Measurements from ENCODE around the gene METTL17. TPM values are rescaled to one million over a fixed set of nuclear protein-coding genes. Genes with fewer than 3 reads are reported as not detected.
"Not testable (repeated sequence)": the region's sequence is repeated elsewhere in the genome, so short reads cannot be mapped to it uniquely, and the experiment has no call there.

METTL17 gene
- total and polyA plus RNA-seq, 2 of the 13 experiments (the other 11 are each of a cell fraction or from before 2014, with no cell fraction given), result 122 to 199 TPM

DNA sequence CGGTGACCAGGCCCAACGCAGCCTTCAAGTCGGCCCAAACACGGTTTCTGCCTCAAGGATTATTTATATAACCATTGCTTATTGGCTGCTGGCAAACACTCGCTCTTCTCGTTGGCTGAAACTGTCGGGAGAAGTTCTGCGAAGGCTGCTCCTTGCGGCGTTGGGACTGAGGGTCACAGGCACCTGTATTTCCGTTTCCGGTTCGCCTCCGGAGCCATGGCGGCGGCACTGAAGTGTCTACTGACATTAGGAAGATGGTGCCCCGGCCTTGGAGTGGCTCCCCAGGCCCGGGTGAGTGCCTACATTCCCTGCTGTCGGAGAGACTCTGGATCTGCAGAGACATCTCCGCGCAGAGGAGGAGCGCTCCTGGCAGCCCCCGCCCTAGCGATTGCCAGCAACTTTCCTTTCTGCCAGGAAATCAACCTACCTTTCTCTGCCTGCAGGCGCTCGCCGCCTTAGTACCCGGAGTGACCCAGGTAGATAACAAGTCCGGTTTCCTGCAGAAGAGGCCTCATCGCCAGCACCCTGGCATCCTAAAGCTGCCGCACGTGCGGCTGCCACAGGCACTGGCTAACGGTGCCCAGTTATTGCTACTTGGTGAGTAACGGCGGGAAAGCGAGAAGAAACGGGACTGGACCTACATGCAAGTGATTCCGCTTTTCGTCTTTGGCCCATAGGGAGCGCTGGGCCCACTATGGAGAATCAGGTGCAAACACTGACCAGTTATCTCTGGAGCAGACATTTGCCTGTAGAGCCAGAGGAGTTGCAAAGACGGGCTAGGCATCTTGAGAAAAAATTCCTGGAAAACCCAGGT lies at the start of gene METTL17 (continued):
- TF ChIP-seq ZNF34 (CRISPR knock-in tag; IDR thresholded peaks at IDR 0.05; ENCODE audit: borderline replicate concordance) (no peak), SIX4 (CRISPR knock-in tag; IDR thresholded peaks at IDR 0.05) (no peak), USF2 (IDR thresholded peaks at IDR 0.05; ENCODE audit: low read depth, low read length) (no peak), USF2 (CRISPR knock-in tag; IDR thresholded peaks at IDR 0.05; ENCODE audit: borderline replicate concordance) (no peak), TFE3 (CRISPR knock-in tag; IDR thresholded peaks at IDR 0.05) (peak; percentile 14; the same call in 1 of the 2 replicates)

DNA sequence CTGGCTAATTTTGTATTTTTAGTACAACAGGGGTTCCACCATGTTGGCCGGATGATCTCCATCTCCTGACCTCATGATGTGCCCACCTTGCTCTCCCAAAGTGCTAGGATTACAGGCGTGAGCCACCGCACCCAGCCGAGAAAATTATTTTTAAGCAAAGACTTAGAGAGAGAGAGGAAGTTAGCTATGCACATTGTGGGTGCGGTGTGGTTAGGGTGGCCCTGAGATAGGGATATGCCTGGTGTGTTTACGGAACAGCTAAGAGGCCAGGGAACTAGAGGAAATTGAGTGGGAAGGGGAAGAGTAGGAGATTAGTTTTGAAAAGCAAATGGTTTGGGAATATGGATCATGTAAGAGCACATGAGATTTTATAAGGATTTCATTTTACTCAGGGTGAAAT lies 44.6 kb upstream of the METTL17 start:
- H3K27ac ChIP-seq (ENCODE audit: extremely low read length, insufficient read depth, low read length); H2AFZ ChIP-seq (ENCODE audit: low read length); FAIRE-seq; H3K4me2 ChIP-seq (ENCODE audit: low read depth, low read length); DNase-seq (ENCODE audit: low spot score); H3K9ac ChIP-seq (ENCODE audit: insufficient read depth, low read depth, low read length); POLR2A ChIA-PET; intact Hi-C loops (cut with micrococcal nuclease; ENCODE audit: unreplicated experiment); H3K27me3 ChIP-seq (ENCODE audit: control insufficient read depth in 1 of 2, insufficient read depth in 2 of 2, low read length in 2 of 2); H3K36me3 ChIP-seq (replicated peaks in 1 of 2; ENCODE audit: control insufficient read depth in 1 of 2, insufficient read depth in 2 of 2, low read length in 2 of 2); ATAC-seq; BruUV-seq (replicated peaks); H3K4me1 ChIP-seq (ENCODE audit: insufficient read depth, low read length); H4K20me1 ChIP-seq (ENCODE audit: insufficient read depth, low read length); H3K4me3 ChIP-seq (replicated peaks in 1 of 3; ENCODE audit: insufficient read depth in 1 of 3, low read depth in 2 of 3, low read length in 3 of 3); in situ Hi-C loops (cut with HindIII; ENCODE audit: extremely low pct_ligation_motif_present, low pct_unique_long_range_greater_than_20kb); H3K9me3 ChIP-seq (ENCODE audit: low read length); CTCF ChIA-PET (ENCODE audit: low intra/inter-chr PET ratio, low total read pairs); H3K79me2 ChIP-seq (ENCODE audit: insufficient read depth, low read length): not testable (repeated sequence)
- WGBS (ENCODE audit: low lambda C conversion rate), result 67% methylated on average over 6 of the region's 6 CpGs

GRCh38 chr14:20946707-20947106 lies 43.1 kb upstream of the METTL17 start:
- CTCF ChIA-PET (ENCODE audit: low intra/inter-chr PET ratio, low total read pairs); POLR2A ChIA-PET; H3K79me2 ChIP-seq (ENCODE audit: insufficient read depth, low read length); H3K36me3 ChIP-seq (replicated peaks in 1 of 2; ENCODE audit: control insufficient read depth in 1 of 2, insufficient read depth in 2 of 2, low read length in 2 of 2); DNase-seq (ENCODE audit: low spot score); H3K9ac ChIP-seq (ENCODE audit: insufficient read depth, low read depth, low read length); H3K27ac ChIP-seq (ENCODE audit: extremely low read length, insufficient read depth, low read length); BruUV-seq (replicated peaks); in situ Hi-C loops (cut with HindIII; ENCODE audit: extremely low pct_ligation_motif_present, low pct_unique_long_range_greater_than_20kb); ATAC-seq; H3K4me3 ChIP-seq (replicated peaks in 1 of 3; ENCODE audit: insufficient read depth in 1 of 3, low read depth in 2 of 3, low read length in 3 of 3); H3K27me3 ChIP-seq (ENCODE audit: control insufficient read depth in 1 of 2, insufficient read depth in 2 of 2, low read length in 2 of 2); H3K4me2 ChIP-seq (ENCODE audit: low read depth, low read length); H3K4me1 ChIP-seq (ENCODE audit: insufficient read depth, low read length); intact Hi-C loops (cut with micrococcal nuclease; ENCODE audit: unreplicated experiment); H2AFZ ChIP-seq (ENCODE audit: low read length); H4K20me1 ChIP-seq (ENCODE audit: insufficient read depth, low read length); FAIRE-seq; H3K9me3 ChIP-seq (ENCODE audit: low read length): not testable (repeated sequence)
- WGBS (ENCODE audit: low lambda C conversion rate), result 39% methylated on average over 7 of the region's 9 CpGs

All from HepG2 (cell line).